SK-N-SH (cell line): ENCODE measurements around the gene LY6G6C. TPM values are rescaled to one million over a fixed set of nuclear protein-coding genes. Genes with fewer than 3 reads are reported as not detected.

Experiments
- CTCF ChIA-PET: fragments of 300-600, 350-600 bp; formaldehyde crosslinking; extraction: SDS; loops from one replicate; lab custom pipeline; 2021; lab: Yijun Ruan, JAX
- POLR2A ChIA-PET: fragments of 350-600 bp; sonication (Branson Sonifier 250); formaldehyde crosslinking; extraction: SDS; loops from one replicate; lab custom pipeline; 2020; ENCODE audit warnings: antibody characterized with exemption, inconsistent platforms; lab: Yijun Ruan, JAX
- DNase-seq: peaks from one replicate; pipeline ENCODE4 v3.0.0; 2012
- H2AFZ ChIP-seq: fragments of 200-600 bp; sonication (generic); 2 replicates; pipeline ENCODE4 v1.8.1; 2016; ENCODE audit warnings: antibody characterized with exemption, mild to moderate bottlenecking, low read depth
- H3F3A ChIP-seq: fragments of 200-600 bp; sonication (generic); replicated peaks from 2 replicates; pipeline ENCODE3; 2016; ENCODE audit warnings: antibody characterized with exemption, mild to moderate bottlenecking; ENCODE audit not compliant: insufficient read depth
- H3K27ac ChIP-seq, 2 experiments: fragments of 200-500 bp in 1 of 2; fragments of 200-600 bp in 1 of 2; sonication (Bioruptor generic) in 1 of 2; sonication (generic), shearing (Covaris generic) in 1 of 2; 2 replicates each; pipeline versions ENCODE4 v1.5.1 to v1.6.1; 2014 to 2016; ENCODE audit warnings: low read depth in 2 of 2, inconsistent platforms in 1 of 2, low read length in 1 of 2, mild to moderate bottlenecking in 1 of 2, mixed read lengths in 1 of 2
- H3K27me3 ChIP-seq: fragments of 200-600 bp; sonication (generic), shearing (Covaris generic); 2 replicates; pipeline ENCODE4 v1.6.1; 2016; ENCODE audit warnings: mixed run types; ENCODE audit not compliant: insufficient read depth
- H3K36me3 ChIP-seq, 2 experiments: fragments of 200-500 bp in 1 of 2; fragments of 200-600 bp in 1 of 2; sonication (Bioruptor generic) in 1 of 2; sonication (generic) in 1 of 2; replicated peaks in 1 of 2; 2 replicates each; pipeline versions ENCODE3 to v1.5.1; 2014 to 2016; ENCODE audit warnings: low read length in 1 of 2, mild to moderate bottlenecking in 1 of 2; ENCODE audit not compliant: insufficient read depth in 2 of 2, control insufficient read depth in 1 of 2
- H3K4me1 ChIP-seq, 2 experiments: fragments of 200-500 bp in 1 of 2; fragments of 200-600 bp in 1 of 2; sonication (Bioruptor generic) in 1 of 2; sonication (generic), shearing (Covaris generic) in 1 of 2; 2 replicates each; pipeline versions ENCODE4 v1.5.1 to v1.6.1; 2014 to 2016; ENCODE audit warnings: low read depth in 1 of 2, low read length in 1 of 2, mixed run types in 1 of 2; ENCODE audit not compliant: insufficient read depth in 2 of 2, control insufficient read depth in 1 of 2
- H3K4me2 ChIP-seq: fragments of 200-600 bp; sonication (generic), shearing (Covaris generic); 2 replicates; pipeline ENCODE4 v1.6.1; 2017; ENCODE audit warnings: mixed run types
- H3K4me3 ChIP-seq, 2 experiments: fragments of 200-500 bp in 1 of 2; fragments of 200-600 bp in 1 of 2; sonication (Bioruptor generic) in 1 of 2; sonication (generic), shearing (Covaris generic) in 1 of 2; 2 replicates each; pipeline versions ENCODE4 v1.5.1 to v1.8.1; 2014 to 2016; ENCODE audit warnings: low read depth in 2 of 2, inconsistent platforms in 1 of 2, low read length in 1 of 2, mild to moderate bottlenecking in 1 of 2, mixed read lengths in 1 of 2, moderate library complexity in 1 of 2
- H3K79me2 ChIP-seq: fragments of 200-600 bp; sonication (generic); 2 replicates; pipeline ENCODE4 v1.8.1; 2017; ENCODE audit warnings: mild to moderate bottlenecking; ENCODE audit not compliant: insufficient read depth
- H3K9ac ChIP-seq: fragments of 200-600 bp; sonication (generic); 2 replicates; pipeline ENCODE4 v1.6.1; 2017; ENCODE audit warnings: mixed run types
- H3K9me2 ChIP-seq: fragments of 200-600 bp; sonication (generic); 2 replicates; pipeline ENCODE4 v1.6.1; 2017; ENCODE audit warnings: mixed run types
- H3K9me3 ChIP-seq: fragments of 200-600 bp; sonication (generic); 2 replicates; pipeline ENCODE4 v1.6.1; 2017; ENCODE audit warnings: mixed run types, mild to moderate bottlenecking, moderate library complexity
- H4K20me1 ChIP-seq: fragments of 200-600 bp; sonication (generic); 2 replicates; pipeline ENCODE4 v1.6.1; 2017; ENCODE audit warnings: mild to moderate bottlenecking, mixed run types; ENCODE audit not compliant: insufficient read depth
- CHD2 ChIP-seq: fragments of 150-350 bp; IDR thresholded peaks from 2 replicates; pipeline ENCODE4 v1.6.1; 2018; ENCODE audit warnings: low read length; ENCODE audit not compliant: partially characterized antibody
- CTCF ChIP-seq: fragments of 200-600 bp; sonication (generic); IDR thresholded peaks from 2 replicates; pipeline ENCODE4 v1.6.1; 2017; ENCODE audit warnings: antibody characterized with exemption, mild to moderate bottlenecking, moderate library complexity
- EP300 ChIP-seq, 2 experiments: IDR thresholded peaks; 2 replicates each; pipeline versions ENCODE4 v1.4.0 to v1.6.1; 2012; ENCODE audit warnings: borderline replicate concordance in 1 of 2, low read depth in 1 of 2, low read length in 1 of 2
- FOSL2 ChIP-seq: IDR thresholded peaks from 2 replicates; pipeline ENCODE4 v1.4.0; 2012; ENCODE audit warnings: low read depth, mild to moderate bottlenecking, moderate library complexity, borderline replicate concordance
- JUND ChIP-seq: IDR thresholded peaks from 2 replicates; pipeline ENCODE4 v1.4.0; 2012
- NFIC ChIP-seq: IDR thresholded peaks from 2 replicates; pipeline ENCODE4 v1.4.0; 2012; ENCODE audit warnings: borderline replicate concordance
- NRF1 ChIP-seq: IDR thresholded peaks from 2 replicates; pipeline ENCODE4 v1.6.1; 2012; ENCODE audit warnings: low read depth, mild to moderate bottlenecking, low read length
- POLR2AphosphoS5 ChIP-seq: IDR thresholded peaks from 2 replicates; pipeline ENCODE4 v1.6.1; 2012; ENCODE audit warnings: low read depth, low read length
- RCOR1 ChIP-seq: fragments of 150-350 bp; IDR thresholded peaks from 2 replicates; pipeline ENCODE4 v1.6.1; 2017; ENCODE audit warnings: antibody characterized with exemption, low read length
- REST ChIP-seq: IDR thresholded peaks from 2 replicates; pipeline ENCODE4 v1.6.1; 2012; ENCODE audit warnings: mild to moderate bottlenecking, low read depth, low read length, moderate library complexity
- RFX5 ChIP-seq: IDR thresholded peaks from 2 replicates; pipeline ENCODE4 v1.6.1; 2012; ENCODE audit warnings: mild to moderate bottlenecking, improper control_type of control experiment, low read length
- SIN3A ChIP-seq: IDR thresholded peaks from 2 replicates; pipeline ENCODE4 v1.6.1; 2012; ENCODE audit warnings: low read depth, mild to moderate bottlenecking, low read length, moderate library complexity, borderline replicate concordance
- TAF1 ChIP-seq: IDR thresholded peaks from 2 replicates; pipeline ENCODE4 v1.6.1; 2012; ENCODE audit warnings: low read depth, mild to moderate bottlenecking, low read length, moderate library complexity, borderline replicate concordance
- TEAD4 ChIP-seq: IDR thresholded peaks from 2 replicates; pipeline ENCODE4 v1.4.0; 2012; ENCODE audit warnings: mild to moderate bottlenecking, borderline replicate concordance; ENCODE audit not compliant: insufficient read depth
- USF2 ChIP-seq: fragments of 150-350 bp; IDR thresholded peaks from 2 replicates; pipeline ENCODE4 v1.6.1; 2017; ENCODE audit warnings: antibody characterized with exemption, low read length, low read depth, borderline replicate concordance
- WGBS: methylation state at CpG from one replicate; pipeline ENCODE4 v1.1.6; 2017; ENCODE audit warnings: low lambda C conversion rate; 5-methylcytosine and 5-hydroxymethylcytosine counted together
- polyA plus RNA-seq, 3 experiments: library from polyadenylated mRNA; depleted of rRNA; stranded (reverse); fragments of >200 nt; gene quantifications; 2 replicates each; pipeline ENCODE4 v1.2.3, GENCODE V29; 2012
- TF ChIP-seq, protein P1 (sequence below): IDR thresholded peaks from 2 replicates; pipeline ENCODE4 v1.4.0; 2012; ENCODE audit warnings: low read depth, borderline replicate concordance
- TF ChIP-seq, protein P2 (sequence below): IDR thresholded peaks from 2 replicates; pipeline ENCODE4; 2012

LY6G6C gene
- polyA plus RNA-seq, 1 of the 3 experiments (the other 2 are of a cell fraction) = not detected

DNA sequence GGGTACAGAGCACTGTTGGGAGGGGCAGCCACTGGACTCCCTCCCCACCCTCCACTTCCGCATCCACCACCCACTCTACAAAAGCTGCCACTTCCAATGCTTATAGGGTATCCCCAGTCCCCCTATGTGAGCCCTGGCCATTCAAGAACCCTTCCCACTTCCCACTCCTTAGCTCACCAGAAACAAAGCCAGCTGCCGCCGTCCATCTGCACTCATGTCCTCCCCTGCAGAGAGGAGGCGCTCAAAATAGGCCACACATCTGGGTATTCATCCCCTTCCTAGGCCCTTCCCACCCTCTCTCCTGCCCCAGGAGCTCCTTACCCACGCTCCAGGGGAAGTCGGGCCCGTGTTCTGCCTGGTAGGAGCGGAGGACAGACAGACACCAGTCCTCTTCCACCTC lies 34.2 kb downstream of the LY6G6C start:
- Histone ChIP-seq H2AFZ (no peak overlapping the region), H3K36me3 (peaks cover 8 to 46% of the 10 kb centered on the region in 2 experiments), H3K27ac (no peak overlapping the region), H3K79me2 (no peaks in the 10 kb centered on the region), H3K4me1 (no peaks in the 10 kb centered on the region), H3K9me3 (no peaks in the 10 kb centered on the region), H3K9ac (no peak overlapping the region), H3K9me2 (no peaks in the 10 kb centered on the region), H3K4me2 (no peak overlapping the region), H3F3A (no peaks in the 10 kb centered on the region), H4K20me1 (no peaks in the 10 kb centered on the region), H3K4me3 (no peak overlapping the region), H3K27me3 (no peaks in the 10 kb centered on the region)
- no peak for TF ChIP-seq FOSL2
- TF ChIP-seq, protein P1, sequence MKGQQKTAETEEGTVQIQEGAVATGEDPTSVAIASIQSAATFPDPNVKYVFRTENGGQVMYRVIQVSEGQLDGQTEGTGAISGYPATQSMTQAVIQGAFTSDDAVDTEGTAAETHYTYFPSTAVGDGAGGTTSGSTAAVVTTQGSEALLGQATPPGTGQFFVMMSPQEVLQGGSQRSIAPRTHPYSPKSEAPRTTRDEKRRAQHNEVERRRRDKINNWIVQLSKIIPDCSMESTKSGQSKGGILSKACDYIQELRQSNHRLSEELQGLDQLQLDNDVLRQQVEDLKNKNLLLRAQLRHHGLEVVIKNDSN = no peak
- no peak for TF ChIP-seq EP300 (IDR thresholded peaks at IDR 0.05; ENCODE audit: borderline replicate concordance in 1 of 2, low read depth in 1 of 2, low read length in 1 of 2)
- no peak for TF ChIP-seq SIN3A
- TF ChIP-seq NFIC = no peak
- no peak for TF ChIP-seq TAF1
- TF ChIP-seq REST = no peak
- TF ChIP-seq NRF1 = no peak
- TF ChIP-seq POLR2AphosphoS5 = no peak
- no peak for TF ChIP-seq RFX5
- no peak for TF ChIP-seq RCOR1
- no peak for TF ChIP-seq USF2
- no peak for TF ChIP-seq JUND
- TF ChIP-seq, protein P2, sequence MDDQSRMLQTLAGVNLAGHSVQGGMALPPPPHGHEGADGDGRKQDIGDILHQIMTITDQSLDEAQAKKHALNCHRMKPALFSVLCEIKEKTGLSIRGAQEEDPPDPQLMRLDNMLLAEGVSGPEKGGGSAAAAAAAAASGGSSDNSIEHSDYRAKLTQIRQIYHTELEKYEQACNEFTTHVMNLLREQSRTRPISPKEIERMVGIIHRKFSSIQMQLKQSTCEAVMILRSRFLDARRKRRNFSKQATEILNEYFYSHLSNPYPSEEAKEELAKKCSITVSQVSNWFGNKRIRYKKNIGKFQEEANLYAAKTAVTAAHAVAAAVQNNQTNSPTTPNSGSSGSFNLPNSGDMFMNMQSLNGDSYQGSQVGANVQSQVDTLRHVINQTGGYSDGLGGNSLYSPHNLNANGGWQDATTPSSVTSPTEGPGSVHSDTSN = no peak
- TF ChIP-seq CTCF = no peak
- no peak for TF ChIP-seq TEAD4
- TF ChIP-seq CHD2 = no peak
- 97% methylated on average over 8 of the region's 8 CpGs for WGBS
- CTCF ChIA-PET = interaction anchor here (1.0 kb wide), 2 partner anchors 43 to 137 kb away, joined by 3 to 4 read pairs; no protein-coding TSS in a partner anchor
- DNase-seq = peak; percentile 15
- POLR2A ChIA-PET = no interaction called here
